ENCODE measurements around the gene RXRB.
"Not testable (repeated sequence)": the region's sequence is repeated elsewhere in the genome, so short reads cannot be mapped to it uniquely, and the experiment has no call there.

The RXRB gene

DNA sequence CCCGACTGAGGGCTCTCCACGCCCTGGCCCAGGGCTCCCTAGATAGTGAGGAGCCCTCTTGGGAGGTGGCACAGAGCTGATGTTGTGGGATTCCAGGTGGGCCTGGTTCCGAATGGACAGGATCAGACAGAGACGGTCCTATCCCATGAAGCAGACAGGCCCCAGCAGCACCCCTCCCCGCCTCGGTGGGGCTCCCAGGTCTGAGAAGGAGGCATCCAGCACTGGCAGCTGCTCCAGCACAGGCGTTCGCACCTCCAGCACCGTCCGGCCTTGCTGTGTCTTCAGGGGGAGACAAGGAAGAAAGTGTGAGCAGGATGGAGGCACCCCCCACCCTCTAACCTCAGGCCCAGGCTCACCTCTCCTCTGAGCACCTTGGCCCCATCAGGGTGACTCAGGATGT lies 36.9 kb downstream of the RXRB start:
- DNase-seq (ENCODE audit: low read depth): no peak

DNA sequence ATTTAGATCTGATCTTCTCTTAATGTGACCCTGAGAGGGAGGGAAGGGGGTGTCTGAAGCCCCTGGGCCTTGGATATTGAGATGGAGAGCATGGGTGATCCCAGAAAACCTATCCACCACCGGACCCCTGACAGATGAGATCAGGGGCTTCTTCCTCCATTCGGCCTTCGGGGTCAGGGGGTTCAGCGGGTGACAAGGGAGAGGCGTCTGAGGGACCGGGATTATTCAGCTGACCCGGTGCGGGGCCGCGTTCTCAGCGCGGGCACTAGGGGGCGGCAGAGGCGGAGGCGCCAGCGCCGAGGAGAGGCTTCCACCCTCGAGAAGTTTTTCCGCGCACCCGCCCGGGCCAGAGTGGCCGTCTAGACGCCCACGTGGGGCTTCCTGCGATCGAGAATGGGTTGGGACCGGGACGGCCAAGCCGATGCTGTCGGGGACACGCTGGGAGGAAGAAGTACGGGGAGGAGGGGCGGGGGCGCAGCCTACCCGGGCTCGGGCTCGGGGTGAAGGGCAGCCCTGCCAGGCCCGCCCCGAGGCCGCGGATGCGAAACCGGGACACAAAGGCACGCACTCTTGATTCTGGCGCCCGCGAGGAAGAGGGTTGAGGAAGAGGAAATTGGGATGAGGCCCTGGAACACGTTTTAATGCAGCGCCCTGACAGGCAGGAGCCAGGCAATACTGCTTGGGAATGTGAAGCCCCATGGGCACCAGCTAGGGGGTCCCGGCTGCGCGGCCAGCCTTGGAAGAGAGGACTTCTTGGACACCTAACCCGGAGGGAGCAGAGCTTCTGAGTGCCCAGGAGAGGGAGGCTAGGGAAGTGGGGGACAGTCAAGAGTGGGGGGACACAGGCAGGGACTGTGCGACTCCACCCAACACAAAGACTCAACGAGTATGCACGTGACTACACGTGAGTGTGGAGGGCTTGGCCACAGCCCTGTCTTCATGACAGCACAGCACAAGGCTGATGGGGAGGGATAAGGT lies 38.8 kb downstream of the RXRB start:
- peak; percentile 71 for DNase-seq (ENCODE audit: low read depth)

DNA sequence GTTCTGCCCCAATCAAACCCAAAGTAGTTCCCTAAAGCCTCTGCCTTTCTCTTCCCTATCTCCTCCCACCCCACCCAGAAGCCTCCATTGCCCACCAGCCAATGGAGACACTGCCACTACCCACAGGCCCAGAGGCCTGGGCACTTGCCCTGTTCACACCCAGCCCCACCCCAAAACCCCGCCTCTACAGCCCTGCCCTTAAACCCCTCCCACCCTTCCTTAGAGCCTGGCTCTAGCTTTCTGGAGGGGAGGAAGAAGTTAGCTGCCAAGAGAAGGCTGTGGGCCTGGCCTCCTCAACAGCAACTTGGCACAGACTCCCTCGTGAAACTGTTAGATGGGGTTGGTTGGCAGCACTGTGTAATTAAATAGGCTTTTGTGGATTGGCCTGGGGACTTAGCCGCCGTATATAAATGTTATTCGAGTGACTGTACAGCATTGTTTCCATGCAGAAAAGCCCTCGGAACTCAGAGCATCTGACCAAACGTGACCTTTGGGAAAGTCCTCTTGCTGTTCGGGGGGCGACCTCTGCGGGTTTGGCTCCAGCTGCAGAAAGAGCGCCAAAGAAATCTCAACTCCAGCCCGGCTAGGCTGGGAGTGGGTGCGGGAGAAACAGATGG lies 39.6 kb downstream of the RXRB start:
- no peak for DNase-seq (ENCODE audit: low read depth)

DNA sequence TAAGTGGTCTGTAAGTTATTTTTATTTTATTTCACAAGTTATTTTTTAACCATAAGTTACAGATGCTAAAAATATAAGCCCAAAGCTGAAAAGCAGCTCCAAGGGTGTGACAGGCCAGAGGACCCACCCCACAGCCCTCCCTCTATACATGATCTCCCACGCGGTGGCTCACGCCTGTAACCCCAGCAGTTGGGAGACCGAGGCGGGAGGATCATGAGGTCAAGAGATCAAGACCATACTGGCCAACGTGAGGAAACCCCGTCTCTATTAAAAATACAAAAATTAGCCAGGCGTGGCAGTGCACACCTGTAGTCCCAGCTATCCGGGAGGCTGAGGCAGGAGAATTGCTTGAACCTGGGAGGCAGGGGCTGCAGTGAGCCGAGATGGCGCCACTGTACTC lies 40.4 kb downstream of the RXRB start:
- DNase-seq (ENCODE audit: low read depth): no peak

DNA sequence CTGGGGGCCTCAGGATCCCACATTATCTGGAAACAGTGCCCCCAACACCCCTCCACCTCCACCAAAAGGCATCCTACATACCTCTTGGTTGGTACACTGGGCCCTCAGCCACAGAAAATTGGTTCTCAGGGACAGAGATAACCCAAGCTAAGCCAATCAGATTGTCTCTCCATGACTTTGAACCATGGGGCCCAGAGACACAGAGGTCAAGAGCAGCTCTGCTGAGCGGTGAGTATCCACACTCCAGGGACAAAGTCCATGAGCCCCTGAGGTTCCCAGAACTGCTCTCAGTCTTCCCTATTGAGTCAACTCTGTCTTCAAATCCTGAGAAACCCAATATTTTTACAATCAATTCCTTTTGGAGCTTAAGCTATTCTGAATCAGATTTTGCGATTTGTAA lies 43.5 kb downstream of the RXRB start:
- DNase-seq (ENCODE audit: low read depth): no peak

DNA sequence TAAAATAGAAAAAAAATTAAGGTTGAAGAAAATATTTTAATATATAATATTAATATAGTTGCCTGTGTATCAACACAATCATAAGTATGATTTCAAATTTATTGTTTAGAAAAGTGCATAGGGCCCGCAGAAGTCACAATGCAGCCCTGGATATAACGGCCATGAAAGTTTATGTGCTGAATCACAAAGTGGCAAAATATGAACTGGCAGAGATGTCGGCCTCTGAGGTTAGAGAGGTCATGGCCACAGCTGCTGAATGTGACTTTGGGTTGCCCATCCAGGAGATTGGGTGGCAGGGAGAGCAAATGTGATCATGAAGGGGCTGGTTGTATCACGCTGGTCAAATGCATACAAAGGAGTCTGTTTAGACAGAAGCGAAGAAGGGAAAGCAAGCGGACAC lies 43.9 kb downstream of the RXRB start:
- DNase-seq (ENCODE audit: low read depth): no peak

DNA sequence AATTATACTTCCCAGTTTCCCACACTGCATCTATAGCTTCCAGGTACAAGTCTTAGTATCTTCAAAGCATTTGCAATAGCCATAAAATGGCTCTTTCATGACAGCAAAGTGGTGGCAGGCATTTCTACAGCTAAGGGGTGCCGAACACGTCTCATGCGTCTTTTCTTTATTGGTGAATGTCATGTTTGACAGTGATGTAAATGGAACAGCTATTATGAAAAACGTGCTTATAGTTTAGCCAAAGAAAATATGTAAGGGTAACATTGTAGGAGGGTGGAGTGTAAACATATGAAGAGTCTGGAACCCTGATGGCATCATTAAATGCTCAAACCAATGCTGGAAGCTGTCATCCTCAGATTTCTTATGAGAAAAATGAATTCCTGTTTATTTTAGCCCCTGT lies 46.1 kb downstream of the RXRB start:
- DNase-seq (ENCODE audit: low read depth): no peak

DNA sequence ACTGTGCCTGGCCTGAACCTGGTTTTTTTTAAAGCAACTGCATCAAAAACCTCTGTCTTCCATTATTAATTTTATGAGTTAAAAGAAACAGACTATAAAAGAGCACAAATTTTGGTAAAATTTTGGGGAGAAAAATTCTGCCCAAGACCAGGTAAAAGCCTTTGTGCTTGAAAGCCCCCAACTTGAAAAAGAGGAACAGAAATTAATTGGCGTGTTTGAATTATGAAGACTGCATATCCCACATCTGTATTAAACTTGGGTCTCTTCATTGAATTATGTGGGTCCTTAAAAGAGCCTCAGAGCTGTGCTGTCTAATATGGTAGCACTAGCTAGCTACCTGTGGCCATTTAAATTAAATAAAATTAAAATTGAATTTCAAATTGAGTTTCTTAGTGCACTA lies 49.4 kb downstream of the RXRB start:
- no peak for DNase-seq (ENCODE audit: low read depth)

DNA sequence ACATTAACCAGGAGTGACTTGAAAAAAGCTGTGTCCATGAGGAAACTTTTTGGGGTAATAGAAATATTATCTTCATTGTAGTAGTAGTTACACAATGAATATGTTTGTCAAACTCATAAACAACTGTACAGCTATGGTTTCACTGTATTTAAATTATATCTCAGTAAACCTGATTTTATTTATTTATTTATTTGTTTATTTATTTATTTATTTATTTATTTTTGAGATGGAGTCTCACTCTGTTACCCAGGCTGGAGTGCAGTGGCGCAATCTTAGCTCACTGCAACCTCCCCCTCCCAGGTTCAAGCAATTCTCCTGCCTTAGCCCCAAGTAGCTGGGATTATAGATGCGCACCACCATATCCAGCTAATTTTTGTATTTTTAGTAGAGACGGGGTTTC lies 49.9 kb downstream of the RXRB start:
- DNase-seq (ENCODE audit: low read depth): not testable (repeated sequence)

DNA sequence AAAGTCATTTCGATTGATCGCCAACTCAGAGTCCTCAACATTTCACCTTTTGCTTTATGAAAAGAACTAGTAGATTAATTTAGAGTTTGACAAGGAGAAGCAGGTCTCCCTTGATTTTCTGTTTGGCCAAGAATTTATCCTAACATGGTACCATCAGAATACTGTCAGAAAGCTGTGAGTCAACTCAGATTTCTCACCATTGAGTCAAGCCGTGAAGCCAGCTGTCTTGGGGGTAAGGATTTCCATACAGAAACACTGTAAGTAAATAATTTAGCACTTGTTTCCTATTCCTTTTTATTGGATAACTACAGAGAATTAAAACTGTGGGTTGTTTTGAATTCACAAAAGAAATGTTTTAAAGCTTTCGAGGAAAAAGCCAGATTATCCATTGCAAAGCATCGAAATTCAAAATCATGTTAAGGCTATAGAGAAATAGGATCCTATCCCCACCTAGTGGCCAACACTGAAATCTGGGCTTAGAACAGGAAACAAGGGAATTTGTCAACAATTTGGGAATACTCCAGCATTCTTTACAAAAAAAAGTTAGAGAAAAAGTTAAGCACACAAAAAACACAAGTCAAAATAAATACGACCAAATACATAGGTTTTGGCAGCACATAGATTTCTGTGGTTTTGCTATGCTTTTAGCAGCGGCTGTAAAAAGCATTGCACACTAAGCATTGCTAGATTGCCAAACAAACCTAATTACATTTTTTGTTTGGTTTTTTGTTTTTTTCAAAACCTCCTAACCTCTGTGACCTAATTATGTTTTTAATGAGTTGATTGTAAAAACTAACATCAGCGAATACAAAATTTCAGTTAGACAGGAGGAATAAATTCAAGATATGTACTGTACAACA lies 52.4 kb downstream of the RXRB start:
- no peak for DNase-seq (ENCODE audit: low read depth)

DNA sequence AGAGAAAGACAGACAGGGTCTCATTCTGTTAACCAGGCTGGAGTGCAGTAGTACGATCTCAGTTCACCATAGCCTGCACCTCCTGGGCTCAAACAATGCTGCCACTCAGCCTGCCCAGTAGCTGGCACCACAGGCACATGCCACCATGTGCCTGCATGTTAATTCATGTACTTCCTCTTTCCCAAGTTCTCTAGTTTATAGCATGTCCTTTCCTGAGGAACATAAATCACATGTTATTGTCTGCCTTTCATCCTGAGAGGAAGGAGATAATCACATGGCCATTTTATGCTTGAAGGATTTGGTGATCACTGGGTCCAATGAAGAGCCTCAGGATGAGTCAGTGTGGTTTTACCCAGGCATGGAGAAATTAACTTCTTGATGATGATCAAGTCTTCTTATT lies 56.1 kb downstream of the RXRB start:
- no peak for DNase-seq (ENCODE audit: low read depth)

All from stimulated activated CD8-positive, alpha-beta memory T cell treated with anti-CD3 and anti-CD28 coated beads, Interleukin-15, amount 100 ng/mL, for 1 hour (primary cell).